Endothelial cell of umbilical vein (primary cell): ENCODE data around the gene NUMA1. TPM values are rescaled to one million over a fixed set of nuclear protein-coding genes. Genes with fewer than 3 reads are reported as not detected.

Experiments
- BruUV-seq: library from RNA; stranded (reverse); fragments of 400-500 nt; replicated peaks from 2 replicates; lab custom pipeline; 2021; lab: Mats Ljungman, UMichigan
- CTCF ChIA-PET: fragments of 300-600, 350-600 bp; sonication (Branson Sonifier 250); formaldehyde crosslinking; loops from one replicate; lab custom pipeline; 2021; ENCODE audit warnings: antibody characterized with exemption, inconsistent platforms; lab: Charles Lee
- POLR2A ChIA-PET: fragments of 300-600, 350-600 bp; sonication (Branson Sonifier 250); formaldehyde crosslinking; loops from one replicate; lab custom pipeline; 2021; ENCODE audit warnings: antibody characterized with exemption, inconsistent platforms; lab: Charles Lee
- DNase-seq: peaks from one replicate; pipeline ENCODE4 v3.0.0-alpha.2; 2011; ENCODE audit warnings: low read depth, low spot score
- FAIRE-seq: peaks from 2 replicates; lab custom pipeline; 2011; peaks lifted over from hg19 to GRCh38; lab: Jason Lieb, UNC
- H2AFZ ChIP-seq: 2 replicates; pipeline ENCODE4 v1.6.0; 2012; ENCODE audit warnings: low read depth, low read length, control low read depth, inconsistent platforms
- H3K27ac ChIP-seq: 2 replicates; pipeline ENCODE4 v1.5.1; 2011; ENCODE audit warnings: low read depth, mild to moderate bottlenecking, control low read depth, low read length, moderate library complexity; ENCODE audit not compliant: insufficient read depth
- H3K27me3 ChIP-seq, 2 experiments: 2 replicates each; pipeline versions ENCODE4 v1.6.0 to v1.6.1; 2011; ENCODE audit warnings: low read length in 2 of 2, mixed read lengths in 1 of 2; ENCODE audit not compliant: control insufficient read depth in 2 of 2, insufficient read depth in 2 of 2
- H3K36me3 ChIP-seq, 2 experiments: 2 replicates in 1 of 2; 3 replicates in 1 of 2; pipeline ENCODE4 v1.5.1; 2011; ENCODE audit warnings: low read length in 2 of 2, mild to moderate bottlenecking in 1 of 2, moderate library complexity in 1 of 2; ENCODE audit not compliant: control insufficient read depth in 2 of 2, insufficient read depth in 2 of 2; ENCODE audit errors: extremely low read depth in 1 of 2
- H3K4me1 ChIP-seq: 3 replicates; pipeline ENCODE4 v1.5.1; 2011; ENCODE audit warnings: mild to moderate bottlenecking, low read length; ENCODE audit not compliant: control insufficient read depth, insufficient read depth; ENCODE audit errors: extremely low read depth
- H3K4me2 ChIP-seq: 2 replicates; pipeline ENCODE4 v1.6.1; 2011; ENCODE audit warnings: low read length, control low read depth, mixed read lengths; ENCODE audit not compliant: insufficient read depth
- H3K4me3 ChIP-seq, 3 experiments: fragments of 200-600 bp in 1 of 3; sonication (generic), shearing (Covaris generic) in 1 of 3; replicated peaks in 1 of 3; 2 replicates each; pipeline ENCODE4 v1.5.1; 2011 to 2016; ENCODE audit warnings: control low read depth in 3 of 3, low read length in 3 of 3, mild to moderate bottlenecking in 2 of 3, inconsistent platforms in 1 of 3, low read depth in 1 of 3, moderate library complexity in 1 of 3; ENCODE audit not compliant: insufficient read depth in 1 of 3
- H3K79me2 ChIP-seq: 2 replicates; pipeline ENCODE4 v1.6.0; 2012; ENCODE audit warnings: low read length, inconsistent platforms; ENCODE audit not compliant: control insufficient read depth, insufficient read depth
- H3K9ac ChIP-seq: replicated peaks from 2 replicates; pipeline ENCODE3; 2011; ENCODE audit warnings: low read length, control low read depth; ENCODE audit not compliant: insufficient read depth; ENCODE audit errors: extremely low read depth
- H3K9me1 ChIP-seq: replicated peaks from 3 replicates; pipeline ENCODE4 v1.6.0; 2011; ENCODE audit warnings: mild to moderate bottlenecking, low read length; ENCODE audit not compliant: control insufficient read depth, insufficient read depth; ENCODE audit errors: extremely low read depth
- H3K9me3 ChIP-seq: replicated peaks from 2 replicates; pipeline ENCODE4 v1.5.1; 2012; ENCODE audit warnings: low read length, inconsistent platforms; ENCODE audit not compliant: control insufficient read depth, insufficient read depth
- H4K20me1 ChIP-seq: replicated peaks from 2 replicates; pipeline ENCODE3; 2011; ENCODE audit warnings: mild to moderate bottlenecking, low read length; ENCODE audit not compliant: control insufficient read depth, insufficient read depth; ENCODE audit errors: extremely low read depth
- EZH2 ChIP-seq: IDR thresholded peaks from 2 replicates; pipeline ENCODE4 v1.6.1; 2012; ENCODE audit warnings: borderline replicate concordance, low read depth, mild to moderate bottlenecking, moderate library complexity, low read length, inconsistent platforms; ENCODE audit not compliant: severe bottlenecking
- FOS ChIP-seq: IDR thresholded peaks from 2 replicates; pipeline ENCODE4 v1.6.1; 2011; ENCODE audit warnings: mild to moderate bottlenecking, low read length, moderate library complexity, borderline replicate concordance; ENCODE audit not compliant: insufficient read depth
- JUN ChIP-seq: IDR thresholded peaks from 2 replicates; pipeline ENCODE4 v1.6.1; 2011; ENCODE audit warnings: borderline replicate concordance, low read depth; ENCODE audit not compliant: insufficient read length, insufficient read depth
- MYC ChIP-seq: IDR thresholded peaks from one replicate; pipeline ENCODE4 v1.6.1; 2011; ENCODE audit warnings: mild to moderate bottlenecking, low read depth, low read length
- POLR2A ChIP-seq: IDR thresholded peaks from 2 replicates; pipeline ENCODE4 v1.6.1; 2012; ENCODE audit warnings: low read depth, mild to moderate bottlenecking, control low read depth, low read length
- dilution Hi-C: fragments of 300-500 bp; cut with MboI; formaldehyde crosslinking; loops from one replicate; pipeline ENCODE4 v1.15.0; 2019; ENCODE audit warnings: low sequenced_read_pairs; ENCODE audit not compliant: extremely low pct_ligation_motif_present
- intact Hi-C: fragments of 100-400 bp; cut with micrococcal nuclease; formaldehyde crosslinking; loops from one replicate; pipeline ENCODE4 v1.10.0; 2022
- polyA plus RNA-seq, 4 experiments: library from polyadenylated mRNA; depleted of rRNA in 3 of 4; stranded (reverse) in 3 of 4; unstranded in 1 of 4; fragments of >200 nt; gene quantifications; 2 replicates each; pipeline versions ENCODE4 v1.2.1 to v1.2.3, GENCODE V29; 2011 to 2012; ENCODE audit warnings: missing spikeins in 1 of 4
- total RNA-seq: library from RNA; stranded (reverse); gene quantifications from 2 replicates; pipeline ENCODE4 v1.2.3, GENCODE V29; 2021
- TF ChIP-seq, protein P1 (sequence below): IDR thresholded peaks from 2 replicates; pipeline ENCODE4 v1.6.1; 2011; ENCODE audit not compliant: insufficient read depth, insufficient read length

The NUMA1 gene
- total and polyA plus RNA-seq, 2 donors (not counting 3 experiments of a cell fraction or from before 2014, with no cell fraction given) = 120 to 164 TPM

DNA sequence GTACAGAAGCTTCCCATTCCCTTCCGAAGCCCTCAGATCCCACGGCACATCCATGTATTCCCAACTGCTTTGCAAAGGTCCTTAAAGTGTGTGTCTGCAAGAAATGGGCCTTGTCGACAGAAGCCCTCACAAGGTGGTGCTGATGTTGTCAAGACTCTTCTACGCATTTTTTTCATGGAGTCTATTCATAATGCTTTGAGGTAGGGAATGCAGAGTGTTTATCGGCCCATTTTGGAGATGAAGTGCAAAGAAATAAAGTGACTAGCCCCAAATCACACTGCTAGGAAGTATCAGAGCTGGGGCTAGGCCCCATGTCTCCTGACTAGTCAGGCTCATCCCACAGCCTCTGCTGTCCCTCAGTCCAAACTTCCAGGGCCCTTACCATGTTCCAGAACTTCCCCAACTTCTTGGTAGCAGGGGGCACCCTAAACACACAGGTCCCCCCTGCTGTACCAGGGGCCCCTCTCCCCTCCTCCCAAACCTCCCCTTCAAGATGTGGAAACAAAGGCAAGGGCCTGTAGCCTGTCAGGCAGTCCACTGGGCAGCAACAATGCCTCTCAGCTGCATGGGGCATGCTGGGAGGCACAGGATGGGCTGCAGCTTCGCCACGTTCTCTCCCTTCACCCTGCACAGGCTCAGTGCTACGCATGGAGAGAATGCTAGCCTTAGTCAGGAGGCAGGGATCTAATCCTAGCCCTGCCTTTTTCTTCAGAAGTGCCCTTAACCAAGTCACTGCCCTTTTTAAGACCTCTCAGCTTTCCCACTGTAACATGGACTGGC lies 73.8 kb downstream of the NUMA1 start:
- Histone ChIP-seq H4K20me1 (no peaks in the 10 kb centered on the region), H3K4me3 (no peak overlapping the region), H2AFZ (no peak overlapping the region), H3K4me2 (no peak overlapping the region), H3K27ac (no peak overlapping the region), H3K4me1 (peaks cover 7% of the 10 kb centered on the region), H3K36me3 (peaks cover 23 to 78% of the 10 kb centered on the region in 2 experiments), H3K9me3 (no peaks in the 10 kb centered on the region), H3K9me1 (no peaks in the 10 kb centered on the region), H3K79me2 (no peaks in the 10 kb centered on the region), H3K27me3 (no peaks in the 10 kb centered on the region), H3K9ac (no peak overlapping the region)
- FAIRE-seq (no peak), DNase-seq (no peak)
- dilution Hi-C loops = no loop called here
- BruUV-seq = no TSS peak
- intact Hi-C loops = no loop called here
- TF ChIP-seq EZH2 = no peak
- TF ChIP-seq, protein P1, sequence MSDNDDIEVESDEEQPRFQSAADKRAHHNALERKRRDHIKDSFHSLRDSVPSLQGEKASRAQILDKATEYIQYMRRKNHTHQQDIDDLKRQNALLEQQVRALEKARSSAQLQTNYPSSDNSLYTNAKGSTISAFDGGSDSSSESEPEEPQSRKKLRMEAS = no peak
- no peak for TF ChIP-seq FOS
- TF ChIP-seq JUN = no peak
- TF ChIP-seq POLR2A = peak; percentile 9
- no peak for TF ChIP-seq MYC
- ChIA-PET CTCF (interaction anchor here (0.6 to 2.0 kb wide), 3 partner anchors 12 to 29 kb away, joined by 3 to 7 read pairs (median 5); no protein-coding TSS in a partner anchor), POLR2A (no interaction called here)
